Thyroid gland (tissue), 4 donors: ENCODE measurements around the gene PCNT.

Experiments
- CTCF ChIP-seq, 6 experiments: fragments of 200-600 bp in 3 of 6; fragments of 450-650 bp in 3 of 6; sonication (generic) in 3 of 6; IDR thresholded peaks; one replicate each; pipeline ENCODE4 v1.5.1; 2016 to 2019; ENCODE audit warnings: antibody characterized with exemption in 6 of 6, mild to moderate bottlenecking in 2 of 6, inconsistent platforms in 1 of 6, moderate library complexity in 1 of 6
- POLR2A ChIP-seq, 2 donors: fragments of 450-650 bp; IDR thresholded peaks; one replicate each; pipeline ENCODE4 v1.6.1; 2017; ENCODE audit warnings: antibody characterized with exemption in 2 of 2, mild to moderate bottlenecking in 2 of 2, moderate library complexity in 1 of 2

- no peak for TF ChIP-seq CTCF (IDR thresholded peaks at IDR 0.05)
- no peak for TF ChIP-seq POLR2A (IDR thresholded peaks at IDR 0.05)
Measured at GRCh38 chr21:46434322-46434958, 110.5 kb downstream of the PCNT start.
